K562 (cell line): ENCODE data around the gene CEP89. TPM values are rescaled to one million over a fixed set of nuclear protein-coding genes. Genes with fewer than 3 reads are reported as not detected.

Experiments used
- ATAC-seq: fragments of 200-7000 bp; cut with Tn5 transposase; 3 replicates; pipeline ENCODE4 v1.9.1; 2020; ENCODE audit warnings: moderate library complexity
- BruUV-seq: library from RNA; stranded (reverse); fragments of 400-500 nt; replicated peaks from 2 replicates; lab custom pipeline; 2021; lab: Mats Ljungman, UMichigan
- CTCF ChIA-PET: fragments of 300-600 bp; formaldehyde crosslinking; extraction: SDS; loops from one replicate; lab custom pipeline; 2021; ENCODE audit warnings: low intra/inter-chr PET ratio; lab: Yijun Ruan, JAX
- POLR2A ChIA-PET: fragments of 300-600, 350-650 bp; sonication (Branson Sonifier 250); formaldehyde crosslinking; extraction: SDS; loops from one replicate; lab custom pipeline; 2021; ENCODE audit warnings: antibody characterized with exemption, inconsistent platforms; lab: Yijun Ruan, JAX
- DNase-seq, 4 experiments: peaks; one replicate each; pipeline versions ENCODE4 v3.0.0 to v3.0.0-alpha.2; 2011 to 2018; ENCODE audit warnings: low spot score in 3 of 4, mixed read lengths in 3 of 4; ENCODE audit errors: extremely low read depth in 1 of 4
- FAIRE-seq: peaks from 2 replicates; lab custom pipeline; 2011; peaks lifted over from hg19 to GRCh38; lab: Jason Lieb, UNC
- H2AFZ ChIP-seq: 2 replicates; pipeline ENCODE4 v1.6.0; 2011; ENCODE audit warnings: low read depth, low read length, control low read depth, inconsistent platforms
- H3K27ac ChIP-seq: fragments of 200-600 bp; 3 replicates; pipeline ENCODE4 v1.8.0; 2011; ENCODE audit warnings: low read depth, mild to moderate bottlenecking, control low read depth, inconsistent platforms, low read length, moderate library complexity, mixed read lengths; ENCODE audit errors: extremely low read depth
- H3K27me3 ChIP-seq, 2 experiments: fragments of 300-600 bp in 1 of 2; 2 replicates in 1 of 2; 3 replicates in 1 of 2; pipeline versions ENCODE4 v1.6.0 to v1.8.0; 2011; ENCODE audit warnings: inconsistent platforms in 2 of 2, low read length in 2 of 2, mild to moderate bottlenecking in 1 of 2, mixed read lengths in 1 of 2, moderate library complexity in 1 of 2; ENCODE audit not compliant: control insufficient read depth in 2 of 2, insufficient read depth in 2 of 2
- H3K36me3 ChIP-seq: fragments of 300-600 bp; 3 replicates; pipeline ENCODE4 v1.8.0; 2011; ENCODE audit warnings: mild to moderate bottlenecking, low read length, inconsistent platforms; ENCODE audit not compliant: control insufficient read depth, insufficient read depth
- H3K4me1 ChIP-seq, 2 experiments: fragments of 200-600 bp in 1 of 2; replicated peaks in 1 of 2; 2 replicates in 1 of 2; 3 replicates in 1 of 2; pipeline versions ENCODE4 v1.5.1 to v1.8.0; 2011; ENCODE audit warnings: inconsistent platforms in 2 of 2, low read length in 2 of 2, mild to moderate bottlenecking in 1 of 2, mixed read lengths in 1 of 2, moderate library complexity in 1 of 2; ENCODE audit not compliant: control insufficient read depth in 2 of 2, insufficient read depth in 2 of 2
- H3K4me2 ChIP-seq: 2 replicates; pipeline ENCODE4 v1.6.1; 2011; ENCODE audit warnings: low read length, control low read depth, inconsistent platforms, mixed read lengths; ENCODE audit not compliant: insufficient read depth
- H3K4me3 ChIP-seq: fragments of 200-600 bp; sonication (generic), shearing (Covaris generic); 2 replicates; pipeline ENCODE4 v1.5.1; 2016; ENCODE audit warnings: control low read depth, inconsistent platforms
- H3K79me2 ChIP-seq: fragments of 200-600 bp; 3 replicates; pipeline ENCODE4 v1.8.0; 2011; ENCODE audit warnings: low read length, inconsistent platforms; ENCODE audit not compliant: control insufficient read depth, insufficient read depth
- H3K9ac ChIP-seq, 2 experiments: 2 replicates each; pipeline versions ENCODE4 v1.6.0 to v1.6.1; 2011; ENCODE audit warnings: low read depth in 2 of 2, low read length in 2 of 2, control low read depth in 1 of 2, inconsistent platforms in 1 of 2, mild to moderate bottlenecking in 1 of 2, mixed read lengths in 1 of 2; ENCODE audit not compliant: insufficient read depth in 1 of 2
- H3K9me1 ChIP-seq: one replicate; pipeline ENCODE4 v1.6.0; 2011; ENCODE audit warnings: inconsistent platforms, mild to moderate bottlenecking, low read length, moderate library complexity; ENCODE audit not compliant: control insufficient read depth, insufficient read depth
- H3K9me3 ChIP-seq: replicated peaks from 2 replicates; pipeline ENCODE4 v1.5.1; 2011; ENCODE audit warnings: low read depth, low read length, inconsistent platforms; ENCODE audit not compliant: control insufficient read depth, insufficient read depth
- H4K20me1 ChIP-seq: replicated peaks from 2 replicates; pipeline ENCODE4 v1.6.1; 2011; ENCODE audit warnings: low read length, inconsistent platforms, mixed read lengths; ENCODE audit not compliant: control insufficient read depth, insufficient read depth
- ADNP ChIP-seq: fragments of 200-800 bp; sonication (Bioruptor generic); IDR thresholded peaks from 2 replicates; pipeline ENCODE4 v1.6.1; 2016; ENCODE audit warnings: missing genetic modification characterization, missing compliant biosample characterization
- LCOR ChIP-seq: sonication (generic); formaldehyde crosslinking; IDR thresholded peaks from 2 replicates; pipeline ENCODE4 v1.8.0; 2022; ENCODE audit warnings: mild to moderate bottlenecking, missing genetic modification reagents
- POU5F1 ChIP-seq: fragments of 150-350 bp; IDR thresholded peaks from 2 replicates; pipeline ENCODE4 v1.6.1; 2014; ENCODE audit warnings: borderline replicate concordance, low read length, low read depth, mild to moderate bottlenecking; ENCODE audit not compliant: partially characterized antibody
- RFX7 ChIP-seq: fragments of 250-450 bp; sonication (Bioruptor Pico); IDR thresholded peaks from 2 replicates; pipeline ENCODE4 v1.5.1; 2021; ENCODE audit warnings: mild to moderate bottlenecking
- ZNF444 ChIP-seq: fragments of 250-450 bp; sonication (Bioruptor Pico); IDR thresholded peaks from 2 replicates; pipeline ENCODE4 v1.4.0; 2020; ENCODE audit warnings: mild to moderate bottlenecking, moderate library complexity
- WGBS: fragments of 100-300 bp; shearing (Covaris generic); methylation state at CpG from one replicate; pipeline ENCODE4 v1.1.6; 2016; ENCODE audit warnings: low coverage, mixed read lengths; ENCODE audit not compliant: insufficient coverage; ENCODE audit errors: missing lambda C conversion rate; 5-methylcytosine and 5-hydroxymethylcytosine counted together
- in situ Hi-C: fragments of 300-500 bp; cut with MboI; formaldehyde crosslinking; loops from 4 replicates; pipeline ENCODE4 v1.15.0; 2018; ENCODE audit warnings: inconsistent platforms, mixed read lengths
- intact Hi-C: fragments of 100-400 bp; cut with micrococcal nuclease; formaldehyde crosslinking; loops from 2 replicates; pipeline ENCODE4 v1.14.2; 2022
- polyA plus RNA-seq, 8 experiments: library from polyadenylated mRNA; depleted of rRNA in 4 of 8; stranded (reverse) in 5 of 8; unstranded in 3 of 8; fragments of >200 nt; fragmentation: Nextera tagmentation in 2 of 8; fragmentation: Illumina TruSeq in 1 of 8; extraction: Ambion mirVana in 2 of 8; extraction: Trizol in 1 of 8; gene quantifications; 2 replicates each; pipeline versions ENCODE4 v1.2.1 to v1.2.3, GENCODE V29; 2011 to 2014; ENCODE audit warnings: inconsistent platforms in 1 of 8, missing spikeins in 1 of 8
- total RNA-seq, 7 experiments: library from RNA; depleted of rRNA in 6 of 7; stranded (reverse); fragments of >200 nt in 6 of 7; fragmentation: Illumina TruSeq in 2 of 7; extraction: Trizol in 2 of 7; gene quantifications; 2 replicates each; pipeline versions ENCODE4 v1.2.1 to v1.2.3, GENCODE V29; 2011 to 2021; ENCODE audit warnings: low replicate concordance in 1 of 7
- TF ChIP-seq, protein P1 (sequence below): IDR thresholded peaks from 2 replicates; pipeline ENCODE4 v1.6.1; 2016; ENCODE audit warnings: missing genetic modification characterization, missing compliant biosample characterization
- TF ChIP-seq, protein P2 (sequence below): fragments of 450-650 bp; IDR thresholded peaks from 2 replicates; pipeline ENCODE4 v1.6.1; 2017; ENCODE audit warnings: antibody characterized with exemption
- TF ChIP-seq, protein P3 (sequence below): fragments of 450-650 bp; IDR thresholded peaks from 2 replicates; pipeline ENCODE4 v1.6.1; 2018; ENCODE audit not compliant: partially characterized antibody
- TF ChIP-seq, protein P4 (sequence below): sonication (generic); formaldehyde crosslinking; IDR thresholded peaks from 2 replicates; pipeline ENCODE4 v1.8.1; 2022; ENCODE audit warnings: missing genetic modification reagents
- TF ChIP-seq, protein P5 (sequence below): fragments of 450-650 bp; IDR thresholded peaks from 2 replicates; pipeline ENCODE4 v1.7.0; 2016; ENCODE audit warnings: borderline replicate concordance

CEP89 gene
- total and polyA plus RNA-seq, 9 of the 15 experiments (the other 6 are each of a cell fraction or from before 2014, with no cell fraction given): 5.5 to 15.0 (median 7.2) TPM

DNA sequence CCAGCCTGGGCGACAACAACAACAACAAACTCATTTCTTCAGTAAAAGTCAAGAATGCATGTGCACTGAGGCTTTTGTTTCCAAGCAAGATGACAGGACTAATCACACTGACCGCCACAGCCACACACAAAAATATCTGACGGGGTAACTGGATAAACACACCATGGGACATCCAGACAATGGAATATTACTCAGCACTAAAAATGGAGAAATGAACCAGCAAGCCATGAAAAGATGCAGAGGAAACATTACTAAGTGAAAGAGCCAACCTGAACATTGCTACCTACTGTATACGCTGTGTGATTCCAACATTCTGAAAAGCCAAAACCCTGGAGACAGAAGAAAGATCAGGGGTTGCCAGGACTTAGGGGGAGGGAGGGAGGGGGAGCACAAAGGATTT, 37.0 kb upstream of the CEP89 start (continued):
- TF ChIP-seq POU5F1 (no peak), ADNP (tag) (no peak), ZNF444 (no peak), RFX7 (CRISPR knock-in tag) (no peak)
- TF ChIP-seq, protein P1, sequence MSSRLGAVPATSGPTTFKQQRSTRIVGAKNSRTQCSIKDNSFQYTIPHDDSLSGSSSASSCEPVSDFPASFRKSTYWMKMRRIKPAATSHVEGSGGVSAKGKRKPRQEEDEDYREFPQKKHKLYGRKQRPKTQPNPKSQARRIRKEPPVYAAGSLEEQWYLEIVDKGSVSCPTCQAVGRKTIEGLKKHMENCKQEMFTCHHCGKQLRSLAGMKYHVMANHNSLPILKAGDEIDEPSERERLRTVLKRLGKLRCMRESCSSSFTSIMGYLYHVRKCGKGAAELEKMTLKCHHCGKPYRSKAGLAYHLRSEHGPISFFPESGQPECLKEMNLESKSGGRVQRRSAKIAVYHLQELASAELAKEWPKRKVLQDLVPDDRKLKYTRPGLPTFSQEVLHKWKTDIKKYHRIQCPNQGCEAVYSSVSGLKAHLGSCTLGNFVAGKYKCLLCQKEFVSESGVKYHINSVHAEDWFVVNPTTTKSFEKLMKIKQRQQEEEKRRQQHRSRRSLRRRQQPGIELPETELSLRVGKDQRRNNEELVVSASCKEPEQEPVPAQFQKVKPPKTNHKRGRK: no peak

DNA sequence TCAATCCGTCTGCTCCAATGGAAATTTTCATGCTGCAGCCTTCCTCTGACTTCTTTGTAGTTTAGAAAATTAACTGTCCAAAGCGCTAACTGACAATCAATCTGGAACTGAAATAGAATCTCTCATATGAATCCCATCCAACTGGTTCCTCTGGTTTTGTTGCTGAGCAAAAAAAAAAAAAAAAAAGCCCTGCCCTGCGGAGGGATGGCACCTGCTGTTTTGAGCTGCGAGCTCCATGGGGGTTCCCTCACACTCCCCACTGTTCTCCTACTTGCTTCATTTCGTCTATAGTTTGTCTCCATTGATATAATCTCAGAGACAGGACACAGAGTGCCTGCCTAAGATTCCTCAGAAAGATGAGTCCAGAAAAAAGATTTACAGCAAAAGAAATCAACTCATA, 33.7 kb upstream of the CEP89 start:
- Histone ChIP-seq H3K9me1 (no peaks in the 10 kb centered on the region), H3K4me1 (no peaks in the 10 kb centered on the region), H3K4me2 (no peak overlapping the region), H2AFZ (no peak overlapping the region), H3K9ac (no peak overlapping the region), H3K27me3 (no peaks in the 10 kb centered on the region), H3K79me2 (no peaks in the 10 kb centered on the region), H4K20me1 (no peaks in the 10 kb centered on the region; the same call in 1 of the 2 replicates), H3K9me3 (no peaks in the 10 kb centered on the region), H3K4me3 (no peak overlapping the region), H3K27ac (no peak overlapping the region), H3K36me3 (0 out of 3 replicates have a peak, but pooled peaks cover 3% of the 10 kb centered on the region)
- TF ChIP-seq, protein P2, sequence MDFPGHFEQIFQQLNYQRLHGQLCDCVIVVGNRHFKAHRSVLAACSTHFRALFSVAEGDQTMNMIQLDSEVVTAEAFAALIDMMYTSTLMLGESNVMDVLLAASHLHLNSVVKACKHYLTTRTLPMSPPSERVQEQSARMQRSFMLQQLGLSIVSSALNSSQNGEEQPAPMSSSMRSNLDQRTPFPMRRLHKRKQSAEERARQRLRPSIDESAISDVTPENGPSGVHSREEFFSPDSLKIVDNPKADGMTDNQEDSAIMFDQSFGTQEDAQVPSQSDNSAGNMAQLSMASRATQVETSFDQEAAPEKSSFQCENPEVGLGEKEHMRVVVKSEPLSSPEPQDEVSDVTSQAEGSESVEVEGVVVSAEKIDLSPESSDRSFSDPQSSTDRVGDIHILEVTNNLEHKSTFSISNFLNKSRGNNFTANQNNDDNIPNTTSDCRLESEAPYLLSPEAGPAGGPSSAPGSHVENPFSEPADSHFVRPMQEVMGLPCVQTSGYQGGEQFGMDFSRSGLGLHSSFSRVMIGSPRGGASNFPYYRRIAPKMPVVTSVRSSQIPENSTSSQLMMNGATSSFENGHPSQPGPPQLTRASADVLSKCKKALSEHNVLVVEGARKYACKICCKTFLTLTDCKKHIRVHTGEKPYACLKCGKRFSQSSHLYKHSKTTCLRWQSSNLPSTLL: no peak
- TF ChIP-seq, protein P3, sequence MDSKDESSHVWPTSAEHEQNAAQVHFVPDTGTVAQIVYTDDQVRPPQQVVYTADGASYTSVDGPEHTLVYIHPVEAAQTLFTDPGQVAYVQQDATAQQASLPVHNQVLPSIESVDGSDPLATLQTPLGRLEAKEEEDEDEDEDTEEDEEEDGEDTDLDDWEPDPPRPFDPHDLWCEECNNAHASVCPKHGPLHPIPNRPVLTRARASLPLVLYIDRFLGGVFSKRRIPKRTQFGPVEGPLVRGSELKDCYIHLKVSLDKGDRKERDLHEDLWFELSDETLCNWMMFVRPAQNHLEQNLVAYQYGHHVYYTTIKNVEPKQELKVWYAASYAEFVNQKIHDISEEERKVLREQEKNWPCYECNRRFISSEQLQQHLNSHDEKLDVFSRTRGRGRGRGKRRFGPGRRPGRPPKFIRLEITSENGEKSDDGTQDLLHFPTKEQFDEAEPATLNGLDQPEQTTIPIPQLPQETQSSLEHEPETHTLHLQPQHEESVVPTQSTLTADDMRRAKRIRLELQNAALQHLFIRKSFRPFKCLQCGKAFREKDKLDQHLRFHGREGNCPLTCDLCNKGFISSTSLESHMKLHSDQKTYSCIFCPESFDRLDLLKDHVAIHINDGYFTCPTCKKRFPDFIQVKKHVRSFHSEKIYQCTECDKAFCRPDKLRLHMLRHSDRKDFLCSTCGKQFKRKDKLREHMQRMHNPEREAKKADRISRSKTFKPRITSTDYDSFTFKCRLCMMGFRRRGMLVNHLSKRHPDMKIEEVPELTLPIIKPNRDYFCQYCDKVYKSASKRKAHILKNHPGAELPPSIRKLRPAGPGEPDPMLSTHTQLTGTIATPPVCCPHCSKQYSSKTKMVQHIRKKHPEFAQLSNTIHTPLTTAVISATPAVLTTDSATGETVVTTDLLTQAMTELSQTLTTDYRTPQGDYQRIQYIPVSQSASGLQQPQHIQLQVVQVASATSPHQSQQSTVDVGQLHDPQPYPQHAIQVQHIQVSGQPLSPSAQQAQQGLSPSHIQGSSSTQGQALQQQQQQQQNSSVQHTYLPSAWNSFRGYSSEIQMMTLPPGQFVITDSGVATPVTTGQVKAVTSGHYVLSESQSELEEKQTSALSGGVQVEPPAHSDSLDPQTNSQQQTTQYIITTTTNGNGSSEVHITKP: no peak
- TF ChIP-seq, protein P4, sequence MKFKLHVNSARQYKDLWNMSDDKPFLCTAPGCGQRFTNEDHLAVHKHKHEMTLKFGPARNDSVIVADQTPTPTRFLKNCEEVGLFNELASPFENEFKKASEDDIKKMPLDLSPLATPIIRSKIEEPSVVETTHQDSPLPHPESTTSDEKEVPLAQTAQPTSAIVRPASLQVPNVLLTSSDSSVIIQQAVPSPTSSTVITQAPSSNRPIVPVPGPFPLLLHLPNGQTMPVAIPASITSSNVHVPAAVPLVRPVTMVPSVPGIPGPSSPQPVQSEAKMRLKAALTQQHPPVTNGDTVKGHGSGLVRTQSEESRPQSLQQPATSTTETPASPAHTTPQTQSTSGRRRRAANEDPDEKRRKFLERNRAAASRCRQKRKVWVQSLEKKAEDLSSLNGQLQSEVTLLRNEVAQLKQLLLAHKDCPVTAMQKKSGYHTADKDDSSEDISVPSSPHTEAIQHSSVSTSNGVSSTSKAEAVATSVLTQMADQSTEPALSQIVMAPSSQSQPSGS (CRISPR knock-in tag): no peak
- TF ChIP-seq, protein P5, sequence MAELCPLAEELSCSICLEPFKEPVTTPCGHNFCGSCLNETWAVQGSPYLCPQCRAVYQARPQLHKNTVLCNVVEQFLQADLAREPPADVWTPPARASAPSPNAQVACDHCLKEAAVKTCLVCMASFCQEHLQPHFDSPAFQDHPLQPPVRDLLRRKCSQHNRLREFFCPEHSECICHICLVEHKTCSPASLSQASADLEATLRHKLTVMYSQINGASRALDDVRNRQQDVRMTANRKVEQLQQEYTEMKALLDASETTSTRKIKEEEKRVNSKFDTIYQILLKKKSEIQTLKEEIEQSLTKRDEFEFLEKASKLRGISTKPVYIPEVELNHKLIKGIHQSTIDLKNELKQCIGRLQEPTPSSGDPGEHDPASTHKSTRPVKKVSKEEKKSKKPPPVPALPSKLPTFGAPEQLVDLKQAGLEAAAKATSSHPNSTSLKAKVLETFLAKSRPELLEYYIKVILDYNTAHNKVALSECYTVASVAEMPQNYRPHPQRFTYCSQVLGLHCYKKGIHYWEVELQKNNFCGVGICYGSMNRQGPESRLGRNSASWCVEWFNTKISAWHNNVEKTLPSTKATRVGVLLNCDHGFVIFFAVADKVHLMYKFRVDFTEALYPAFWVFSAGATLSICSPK: no peak
- TF ChIP-seq POU5F1: no peak
- TF ChIP-seq LCOR (CRISPR knock-in tag): no peak
- no peak for FAIRE-seq
- BruUV-seq: no TSS peak
- in situ Hi-C loops (no loop called here), intact Hi-C loops (no loop called here)
- ATAC-seq: no peak
- DNase-seq: no peak
- 60% methylated on average over 4 of the region's 5 CpGs for WGBS
- ChIA-PET CTCF (no interaction called here), POLR2A (no interaction called here)
